K562 (cell line): ENCODE data around the gene CDRT4. TPM values are rescaled to one million over a fixed set of nuclear protein-coding genes. Genes with fewer than 3 reads are reported as not detected.

Experiments
- ATAC-seq: fragments of 200-7000 bp; cut with Tn5 transposase; 3 replicates; pipeline ENCODE4 v1.9.1; 2020; ENCODE audit warnings: moderate library complexity
- BruUV-seq: library from RNA; stranded (reverse); fragments of 400-500 nt; replicated peaks from 2 replicates; lab custom pipeline; 2021; lab: Mats Ljungman, UMichigan
- CTCF ChIA-PET: fragments of 300-600 bp; formaldehyde crosslinking; extraction: SDS; loops from one replicate; lab custom pipeline; 2021; ENCODE audit warnings: low intra/inter-chr PET ratio; lab: Yijun Ruan, JAX
- POLR2A ChIA-PET: fragments of 300-600, 350-650 bp; sonication (Branson Sonifier 250); formaldehyde crosslinking; extraction: SDS; loops from one replicate; lab custom pipeline; 2021; ENCODE audit warnings: antibody characterized with exemption, inconsistent platforms; lab: Yijun Ruan, JAX
- DNase-seq, 4 experiments: peaks; one replicate each; pipeline versions ENCODE4 v3.0.0 to v3.0.0-alpha.2; 2011 to 2018; ENCODE audit warnings: low spot score in 3 of 4, mixed read lengths in 3 of 4; ENCODE audit errors: extremely low read depth in 1 of 4
- FAIRE-seq: peaks from 2 replicates; lab custom pipeline; 2011; peaks lifted over from hg19 to GRCh38; lab: Jason Lieb, UNC
- H2AFZ ChIP-seq: 2 replicates; pipeline ENCODE4 v1.6.0; 2011; ENCODE audit warnings: low read depth, low read length, control low read depth, inconsistent platforms
- H3K27ac ChIP-seq: fragments of 200-600 bp; 3 replicates; pipeline ENCODE4 v1.8.0; 2011; ENCODE audit warnings: low read depth, mild to moderate bottlenecking, control low read depth, inconsistent platforms, low read length, moderate library complexity, mixed read lengths; ENCODE audit errors: extremely low read depth
- H3K27me3 ChIP-seq, 2 experiments: fragments of 300-600 bp in 1 of 2; 2 replicates in 1 of 2; 3 replicates in 1 of 2; pipeline versions ENCODE4 v1.6.0 to v1.8.0; 2011; ENCODE audit warnings: inconsistent platforms in 2 of 2, low read length in 2 of 2, mild to moderate bottlenecking in 1 of 2, mixed read lengths in 1 of 2, moderate library complexity in 1 of 2; ENCODE audit not compliant: control insufficient read depth in 2 of 2, insufficient read depth in 2 of 2
- H3K36me3 ChIP-seq: fragments of 300-600 bp; 3 replicates; pipeline ENCODE4 v1.8.0; 2011; ENCODE audit warnings: mild to moderate bottlenecking, low read length, inconsistent platforms; ENCODE audit not compliant: control insufficient read depth, insufficient read depth
- H3K4me1 ChIP-seq, 2 experiments: fragments of 200-600 bp in 1 of 2; replicated peaks in 1 of 2; 2 replicates in 1 of 2; 3 replicates in 1 of 2; pipeline versions ENCODE4 v1.5.1 to v1.8.0; 2011; ENCODE audit warnings: inconsistent platforms in 2 of 2, low read length in 2 of 2, mild to moderate bottlenecking in 1 of 2, mixed read lengths in 1 of 2, moderate library complexity in 1 of 2; ENCODE audit not compliant: control insufficient read depth in 2 of 2, insufficient read depth in 2 of 2
- H3K4me2 ChIP-seq: 2 replicates; pipeline ENCODE4 v1.6.1; 2011; ENCODE audit warnings: low read length, control low read depth, inconsistent platforms, mixed read lengths; ENCODE audit not compliant: insufficient read depth
- H3K4me3 ChIP-seq: fragments of 200-600 bp; sonication (generic), shearing (Covaris generic); 2 replicates; pipeline ENCODE4 v1.5.1; 2016; ENCODE audit warnings: control low read depth, inconsistent platforms
- H3K79me2 ChIP-seq: fragments of 200-600 bp; 3 replicates; pipeline ENCODE4 v1.8.0; 2011; ENCODE audit warnings: low read length, inconsistent platforms; ENCODE audit not compliant: control insufficient read depth, insufficient read depth
- H3K9ac ChIP-seq, 2 experiments: 2 replicates each; pipeline versions ENCODE4 v1.6.0 to v1.6.1; 2011; ENCODE audit warnings: low read depth in 2 of 2, low read length in 2 of 2, control low read depth in 1 of 2, inconsistent platforms in 1 of 2, mild to moderate bottlenecking in 1 of 2, mixed read lengths in 1 of 2; ENCODE audit not compliant: insufficient read depth in 1 of 2
- H3K9me1 ChIP-seq: one replicate; pipeline ENCODE4 v1.6.0; 2011; ENCODE audit warnings: inconsistent platforms, mild to moderate bottlenecking, low read length, moderate library complexity; ENCODE audit not compliant: control insufficient read depth, insufficient read depth
- H3K9me3 ChIP-seq: replicated peaks from 2 replicates; pipeline ENCODE4 v1.5.1; 2011; ENCODE audit warnings: low read depth, low read length, inconsistent platforms; ENCODE audit not compliant: control insufficient read depth, insufficient read depth
- H4K20me1 ChIP-seq: replicated peaks from 2 replicates; pipeline ENCODE4 v1.6.1; 2011; ENCODE audit warnings: low read length, inconsistent platforms, mixed read lengths; ENCODE audit not compliant: control insufficient read depth, insufficient read depth
- CEBPB ChIP-seq: fragments of 450-650 bp; IDR thresholded peaks from 2 replicates; pipeline ENCODE4 v1.6.1; 2016; ENCODE audit warnings: missing genetic modification characterization, missing compliant biosample characterization
- YY1 ChIP-seq, 3 experiments: IDR thresholded peaks; 2 replicates each; pipeline ENCODE4 v1.6.1; 2011; ENCODE audit warnings: low read length in 2 of 3, mild to moderate bottlenecking in 2 of 3, moderate library complexity in 2 of 3, borderline replicate concordance in 1 of 3, control low read depth in 1 of 3, low read depth in 1 of 3; ENCODE audit not compliant: insufficient read depth in 3 of 3, insufficient replicate concordance in 2 of 3, control insufficient read depth in 1 of 3, insufficient read length in 1 of 3; ENCODE audit errors: extremely low read depth in 1 of 3
- WGBS: fragments of 100-300 bp; shearing (Covaris generic); methylation state at CpG from one replicate; pipeline ENCODE4 v1.1.6; 2016; ENCODE audit warnings: low coverage, mixed read lengths; ENCODE audit not compliant: insufficient coverage; ENCODE audit errors: missing lambda C conversion rate; 5-methylcytosine and 5-hydroxymethylcytosine counted together
- in situ Hi-C: fragments of 300-500 bp; cut with MboI; formaldehyde crosslinking; loops from 4 replicates; pipeline ENCODE4 v1.15.0; 2018; ENCODE audit warnings: inconsistent platforms, mixed read lengths
- intact Hi-C: fragments of 100-400 bp; cut with micrococcal nuclease; formaldehyde crosslinking; loops from 2 replicates; pipeline ENCODE4 v1.14.2; 2022
- polyA plus RNA-seq, 8 experiments: library from polyadenylated mRNA; depleted of rRNA in 4 of 8; stranded (reverse) in 5 of 8; unstranded in 3 of 8; fragments of >200 nt; fragmentation: Nextera tagmentation in 2 of 8; fragmentation: Illumina TruSeq in 1 of 8; extraction: Ambion mirVana in 2 of 8; extraction: Trizol in 1 of 8; gene quantifications; 2 replicates each; pipeline versions ENCODE4 v1.2.1 to v1.2.3, GENCODE V29; 2011 to 2014; ENCODE audit warnings: inconsistent platforms in 1 of 8, missing spikeins in 1 of 8
- total RNA-seq, 7 experiments: library from RNA; depleted of rRNA in 6 of 7; stranded (reverse); fragments of >200 nt in 6 of 7; fragmentation: Illumina TruSeq in 2 of 7; extraction: Trizol in 2 of 7; gene quantifications; 2 replicates each; pipeline versions ENCODE4 v1.2.1 to v1.2.3, GENCODE V29; 2011 to 2021; ENCODE audit warnings: low replicate concordance in 1 of 7
- TF ChIP-seq, protein P1 (sequence below): fragments of 450-650 bp; IDR thresholded peaks from 2 replicates; pipeline ENCODE4 v1.6.1; 2016; ENCODE audit warnings: low read depth

CDRT4 gene
- total and polyA plus RNA-seq, 9 of the 15 experiments (the other 6 are each of a cell fraction or from before 2014, with no cell fraction given), result 1.7 to 6.4 (median 3.5) TPM

DNA sequence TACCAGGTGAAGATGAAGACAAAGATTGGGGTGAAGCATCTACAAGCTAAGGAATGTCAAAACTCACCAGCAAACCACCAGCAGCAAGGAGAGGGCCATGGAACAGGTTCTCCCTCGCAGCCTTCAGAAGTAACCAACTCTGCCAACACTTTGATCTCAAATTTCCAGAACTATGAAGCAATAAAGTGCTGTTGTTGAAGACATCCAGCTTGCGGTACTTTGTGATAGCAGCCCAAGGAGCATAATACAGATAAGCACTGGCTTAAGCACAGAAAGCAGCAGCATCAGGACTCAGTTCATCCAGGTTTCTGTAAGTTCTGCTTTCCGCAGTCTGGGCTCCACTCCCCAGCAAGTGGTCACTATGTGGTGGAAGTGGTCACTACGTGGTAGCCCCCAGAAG is 16.0 kb upstream of the CDRT4 start:
- Histone ChIP-seq H2AFZ (no peak overlapping the region), H3K9me3 (no peaks in the 10 kb centered on the region), H3K9ac (no peak overlapping the region), H3K4me1 (no peaks in the 10 kb centered on the region), H3K27me3 (no peaks in the 10 kb centered on the region), H3K4me2 (no peak overlapping the region), H3K36me3 (peaks cover 2% of the 10 kb centered on the region; the same call in 1 of the 3 replicates), H3K27ac (no peak overlapping the region), H3K4me3 (no peak overlapping the region), H3K79me2 (no peaks in the 10 kb centered on the region), H3K9me1 (no peaks in the 10 kb centered on the region), H4K20me1 (no peaks in the 10 kb centered on the region)
- 17% methylated on average over 3 of the region's 4 CpGs for WGBS
- FAIRE-seq, result no peak
- intact Hi-C loops, result no loop called here
- BruUV-seq, result no TSS peak
- TF ChIP-seq CEBPB (tag) (peak; percentile 13; the same call in 1 of the 2 replicates), YY1 (IDR thresholded peaks at IDR 0.05; ENCODE audit: borderline replicate concordance in 1 of 3, control insufficient read depth in 1 of 3, extremely low read depth in 1 of 3, insufficient read depth in 3 of 3, insufficient read length in 1 of 3, insufficient replicate concordance in 2 of 3, low read depth in 1 of 3, low read length in 2 of 3) (no peak)
- TF ChIP-seq, protein P1, sequence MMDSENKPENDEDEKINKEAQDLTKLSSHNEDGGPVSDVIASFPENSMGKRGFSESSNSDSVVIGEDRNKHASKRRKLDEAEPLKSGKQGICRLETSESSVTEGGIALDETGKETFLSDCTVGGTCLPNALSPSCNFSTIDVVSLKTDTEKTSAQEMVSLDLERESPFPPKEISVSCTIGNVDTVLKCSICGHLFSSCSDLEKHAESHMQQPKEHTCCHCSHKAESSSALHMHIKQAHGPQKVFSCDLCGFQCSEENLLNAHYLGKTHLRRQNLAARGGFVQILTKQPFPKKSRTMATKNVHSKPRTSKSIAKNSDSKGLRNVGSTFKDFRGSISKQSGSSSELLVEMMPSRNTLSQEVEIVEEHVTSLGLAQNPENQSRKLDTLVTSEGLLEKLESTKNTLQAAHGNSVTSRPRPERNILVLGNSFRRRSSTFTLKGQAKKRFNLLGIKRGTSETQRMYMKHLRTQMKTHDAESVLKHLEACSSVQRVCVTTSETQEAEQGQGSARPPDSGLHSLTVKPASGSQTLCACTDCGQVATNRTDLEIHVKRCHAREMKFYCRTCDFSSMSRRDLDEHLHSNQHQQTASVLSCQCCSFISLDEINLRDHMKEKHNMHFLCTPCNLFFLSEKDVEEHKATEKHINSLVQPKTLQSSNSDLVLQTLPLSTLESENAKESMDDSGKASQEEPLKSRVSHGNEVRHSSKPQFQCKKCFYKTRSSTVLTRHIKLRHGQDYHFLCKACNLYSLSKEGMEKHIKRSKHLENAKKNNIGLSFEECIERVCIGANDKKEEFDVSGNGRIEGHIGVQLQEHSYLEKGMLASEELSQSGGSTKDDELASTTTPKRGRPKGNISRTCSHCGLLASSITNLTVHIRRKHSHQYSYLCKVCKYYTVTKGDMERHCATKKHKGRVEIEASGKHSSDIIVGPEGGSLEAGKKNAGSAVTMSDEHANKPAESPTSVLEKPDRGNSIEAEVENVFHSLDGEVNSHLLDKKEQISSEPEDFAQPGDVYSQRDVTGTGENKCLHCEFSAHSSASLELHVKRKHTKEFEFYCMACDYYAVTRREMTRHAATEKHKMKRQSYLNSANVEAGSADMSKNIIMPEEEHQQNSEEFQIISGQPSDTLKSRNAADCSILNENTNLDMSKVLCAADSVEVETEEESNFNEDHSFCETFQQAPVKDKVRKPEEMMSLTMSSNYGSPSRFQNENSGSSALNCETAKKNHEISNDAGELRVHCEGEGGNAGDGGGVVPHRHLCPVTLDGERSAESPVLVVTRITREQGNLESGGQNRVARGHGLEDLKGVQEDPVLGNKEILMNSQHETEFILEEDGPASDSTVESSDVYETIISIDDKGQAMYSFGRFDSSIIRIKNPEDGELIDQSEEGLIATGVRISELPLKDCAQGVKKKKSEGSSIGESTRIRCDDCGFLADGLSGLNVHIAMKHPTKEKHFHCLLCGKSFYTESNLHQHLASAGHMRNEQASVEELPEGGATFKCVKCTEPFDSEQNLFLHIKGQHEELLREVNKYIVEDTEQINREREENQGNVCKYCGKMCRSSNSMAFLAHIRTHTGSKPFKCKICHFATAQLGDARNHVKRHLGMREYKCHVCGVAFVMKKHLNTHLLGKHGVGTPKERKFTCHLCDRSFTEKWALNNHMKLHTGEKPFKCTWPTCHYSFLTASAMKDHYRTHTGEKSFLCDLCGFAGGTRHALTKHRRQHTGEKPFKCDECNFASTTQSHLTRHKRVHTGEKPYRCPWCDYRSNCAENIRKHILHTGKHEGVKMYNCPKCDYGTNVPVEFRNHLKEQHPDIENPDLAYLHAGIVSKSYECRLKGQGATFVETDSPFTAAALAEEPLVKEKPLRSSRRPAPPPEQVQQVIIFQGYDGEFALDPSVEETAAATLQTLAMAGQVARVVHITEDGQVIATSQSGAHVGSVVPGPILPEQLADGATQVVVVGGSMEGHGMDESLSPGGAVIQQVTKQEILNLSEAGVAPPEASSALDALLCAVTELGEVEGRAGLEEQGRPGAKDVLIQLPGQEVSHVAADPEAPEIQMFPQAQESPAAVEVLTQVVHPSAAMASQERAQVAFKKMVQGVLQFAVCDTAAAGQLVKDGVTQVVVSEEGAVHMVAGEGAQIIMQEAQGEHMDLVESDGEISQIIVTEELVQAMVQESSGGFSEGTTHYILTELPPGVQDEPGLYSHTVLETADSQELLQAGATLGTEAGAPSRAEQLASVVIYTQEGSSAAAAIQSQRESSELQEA, result 0 out of 2 replicates have a peak, but pooled peaks have one; percentile 26
- ChIA-PET CTCF (no interaction called here), POLR2A (no interaction called here)
- no peak for ATAC-seq
- in situ Hi-C loops, result no loop called here
- no peak for DNase-seq
